Mesenteric fat pad (tissue), 1 donor: ENCODE data around the gene MYRIP. TPM values are rescaled to one million over a fixed set of nuclear protein-coding genes. Genes with fewer than 3 reads are reported as not detected.

Experiments
- DNase-seq: peaks from one replicate; pipeline ENCODE4 v3.0.0-alpha.2; 2020; ENCODE audit warnings: low spot score
- total RNA-seq: library from RNA; stranded (reverse); fragmentation: NEBNext Ultra II Directional; extraction: Animal tissue kit (Norgen Biotek cat#: 25700); gene quantifications from one replicate; pipeline ENCODE4 v1.2.1, GENCODE V29; 2021
- donor health status: DM: yes; HTN: yes; CAD: no.

Gene MYRIP
- total RNA-seq, 1 donor from 2014 or later, result 1.8 TPM

- no peak for DNase-seq
Measured at GRCh38 chr3:39965461-39965860, 156.1 kb downstream of the MYRIP start.

GRCh38 chr3:39965997-39966396, 156.6 kb downstream of the MYRIP start:
- no peak for DNase-seq

GRCh38 chr3:39970982-39971381, 161.6 kb downstream of the MYRIP start:
- no peak for DNase-seq

- DNase-seq, result no peak
Measured at GRCh38 chr3:39971559-39972031, 162.2 kb downstream of the MYRIP start.

GRCh38 chr3:39972508-39972907, 163.1 kb downstream of the MYRIP start:
- DNase-seq, result no peak

- DNase-seq, result no peak
Measured at GRCh38 chr3:39977058-39977794, 167.8 kb downstream of the MYRIP start.

GRCh38 chr3:39978308-39978707, 168.9 kb downstream of the MYRIP start:
- no peak for DNase-seq

GRCh38 chr3:39980058-39980457, 170.6 kb downstream of the MYRIP start:
- no peak for DNase-seq

- no peak for DNase-seq
Measured at GRCh38 chr3:39980781-39981180, 171.4 kb downstream of the MYRIP start.

- DNase-seq, result no peak
Measured at GRCh38 chr3:39981547-39982184, 172.3 kb downstream of the MYRIP start.

- DNase-seq, result no peak
Measured at GRCh38 chr3:39982665-39983357, 173.4 kb downstream of the MYRIP start.

- DNase-seq, result no peak
Measured at GRCh38 chr3:39989746-39990145, 180.3 kb downstream of the MYRIP start.

GRCh38 chr3:39990532-39990931, 181.1 kb downstream of the MYRIP start:
- DNase-seq, result no peak

GRCh38 chr3:40008796-40009195, 199.4 kb downstream of the MYRIP start:
- no peak for DNase-seq

- no peak for DNase-seq
Measured at GRCh38 chr3:40009991-40010390, 200.6 kb downstream of the MYRIP start.

GRCh38 chr3:40012381-40012780, 203.0 kb downstream of the MYRIP start:
- no peak for DNase-seq

GRCh38 chr3:40016391-40016790, 207.0 kb downstream of the MYRIP start:
- DNase-seq, result no peak

GRCh38 chr3:40018369-40018768, 209.0 kb downstream of the MYRIP start:
- DNase-seq, result no peak

- DNase-seq, result no peak
Measured at GRCh38 chr3:40019376-40019775, 210.0 kb downstream of the MYRIP start.

GRCh38 chr3:40020689-40021088, 211.3 kb downstream of the MYRIP start:
- no peak for DNase-seq

- no peak for DNase-seq
Measured at GRCh38 chr3:40021338-40021737, 211.9 kb downstream of the MYRIP start.

- DNase-seq, result no peak
Measured at GRCh38 chr3:40022297-40022827, 213.0 kb downstream of the MYRIP start.
